ENCODE data around the gene LIPN.

The LIPN gene

GRCh38 chr10:88786032-88786770, 26.4 kb downstream of the LIPN start:
- DNase-seq (ENCODE audit: low spot score): no peak

- DNase-seq (ENCODE audit: low spot score): no peak
Measured at GRCh38 chr10:88787463-88787862, 27.6 kb downstream of the LIPN start.

- no peak for DNase-seq (ENCODE audit: low spot score)
Measured at GRCh38 chr10:88788924-88789323, 29.1 kb downstream of the LIPN start.

- peak; percentile 16 for DNase-seq (ENCODE audit: low spot score)
Measured at GRCh38 chr10:88791924-88792323, 32.1 kb downstream of the LIPN start.

- DNase-seq (ENCODE audit: low spot score): no peak
Measured at GRCh38 chr10:88792661-88793060, 32.8 kb downstream of the LIPN start.

GRCh38 chr10:88793712-88794299, 34.0 kb downstream of the LIPN start:
- no peak for DNase-seq (ENCODE audit: low spot score)

GRCh38 chr10:88794731-88795130, 34.9 kb downstream of the LIPN start:
- DNase-seq (ENCODE audit: low spot score): no peak

- peak; percentile 12 for DNase-seq (ENCODE audit: low spot score)
Measured at GRCh38 chr10:88800152-88801125, 40.6 kb downstream of the LIPN start.

- DNase-seq (ENCODE audit: low spot score): no peak
Measured at GRCh38 chr10:88802523-88803285, 42.9 kb downstream of the LIPN start, which contains the start of gene LIPM. TSS of gene LIPM (plus strand) at chr10:88802730. CDS start at chr10:88802897, 167 bp downstream.

GRCh38 chr10:88803641-88804040, 43.8 kb downstream of the LIPN start:
- no peak for DNase-seq (ENCODE audit: low spot score)

GRCh38 chr10:88804083-88804812, 44.4 kb downstream of the LIPN start:
- no peak for DNase-seq (ENCODE audit: low spot score)

- no peak for DNase-seq (ENCODE audit: low spot score)
Measured at GRCh38 chr10:88805361-88805760, 45.5 kb downstream of the LIPN start.

- no peak for DNase-seq (ENCODE audit: low spot score)
Measured at GRCh38 chr10:88805924-88806323, 46.1 kb downstream of the LIPN start.

GRCh38 chr10:88809621-88810020, 49.8 kb downstream of the LIPN start:
- DNase-seq (ENCODE audit: low spot score): no peak

GRCh38 chr10:88810196-88810961, 50.6 kb downstream of the LIPN start:
- DNase-seq (ENCODE audit: low spot score): peak; percentile 15

GRCh38 chr10:88813200-88813599, 53.4 kb downstream of the LIPN start:
- no peak for DNase-seq (ENCODE audit: low spot score)

- DNase-seq (ENCODE audit: low spot score): no peak
Measured at GRCh38 chr10:88819290-88819689, 59.5 kb downstream of the LIPN start.

GRCh38 chr10:88820748-88821401, 61.1 kb downstream of the LIPN start:
- DNase-seq (ENCODE audit: low spot score): peak; percentile 6

GRCh38 chr10:88826388-88826787, 66.6 kb downstream of the LIPN start:
- no peak for DNase-seq (ENCODE audit: low spot score)

- no peak for DNase-seq (ENCODE audit: low spot score)
Measured at GRCh38 chr10:88827671-88828070, 67.9 kb downstream of the LIPN start.

Data from hepatic stellate cell (primary cell).